Measurements from ENCODE around the gene TCAP. TPM values are rescaled to one million over a fixed set of nuclear protein-coding genes. Genes with fewer than 3 reads are reported as not detected.

The TCAP gene
- total RNA-seq, 1 experiment from 2014 or later, result 1.6 TPM

- no peak for DNase-seq (ENCODE audit: low read depth, low spot score)
- Histone ChIP-seq H3K4me3 (ENCODE audit: low read depth in 2 of 2, low read length in 2 of 2) (no peak overlapping the region), H3K9me3 (ENCODE audit: control insufficient read depth, insufficient read depth, low read depth, low read length) (no peaks in the 10 kb centered on the region), H3K4me1 (ENCODE audit: control insufficient read depth, insufficient read depth, low read length) (no peaks in the 10 kb centered on the region), H3K36me3 (ENCODE audit: control insufficient read depth, insufficient read depth, low read length) (no peaks in the 10 kb centered on the region), H3K27me3 (ENCODE audit: control insufficient read depth, insufficient read depth, low read length) (no peaks in the 10 kb centered on the region), H3K27ac (ENCODE audit: low read length) (no peak overlapping the region)
- TF ChIP-seq CTCF (IDR thresholded peaks at IDR 0.05) (no peak), SIN3A (IDR thresholded peaks at IDR 0.05; ENCODE audit: borderline replicate concordance, insufficient read depth, low read depth, low read length) (no peak), REST (IDR thresholded peaks at IDR 0.05; ENCODE audit: insufficient read depth in 1 of 2, low read depth in 2 of 2, low read length in 1 of 2) (no peak), TCF7L2 (IDR thresholded peaks at IDR 0.05; ENCODE audit: low read depth, low read length) (no peak), POLR2AphosphoS5 (IDR thresholded peaks at IDR 0.05; ENCODE audit: low read depth, low read length) (no peak)
- BruUV-seq (replicated peaks), result no TSS peak
- ATAC-seq, result no peak
- intact Hi-C loops (cut with micrococcal nuclease; ENCODE audit: unreplicated experiment) (no loop called here), in situ Hi-C loops (cut with HindIII; ENCODE audit: low pct_unique_long_range_greater_than_20kb, low sequenced_read_pairs) (no loop called here)
- ChIA-PET POLR2A (interaction anchor here (0.7 kb wide), 1 partner anchor 12 kb away, joined by 4 read pairs; no protein-coding TSS in a partner anchor), CTCF (no interaction called here)
These were observed 49.1 kb downstream of the TCAP start for GRCh38 chr17:39714234-39714633.

GRCh38 chr17:39715375-39716072, 50.4 kb downstream of the TCAP start:
- no TSS peak for BruUV-seq (replicated peaks)
- H3K4me3 ChIP-seq (ENCODE audit: low read depth in 2 of 2, low read length in 2 of 2), result no peak overlapping the region
- H3K4me1 ChIP-seq (ENCODE audit: control insufficient read depth, insufficient read depth, low read length), result no peaks in the 10 kb centered on the region
- H3K9me3 ChIP-seq (ENCODE audit: control insufficient read depth, insufficient read depth, low read depth, low read length), result no peaks in the 10 kb centered on the region
- POLR2A ChIA-PET, result interaction anchor here (0.6 kb wide), 1 partner anchor 41 kb away, joined by 3 read pairs; no protein-coding TSS in a partner anchor
- ATAC-seq (no peak), DNase-seq (ENCODE audit: low read depth, low spot score) (no peak)
- TF ChIP-seq REST (IDR thresholded peaks at IDR 0.05; ENCODE audit: insufficient read depth in 1 of 2, low read depth in 2 of 2, low read length in 1 of 2) (no peak), SIN3A (IDR thresholded peaks at IDR 0.05; ENCODE audit: borderline replicate concordance, insufficient read depth, low read depth, low read length) (no peak), POLR2AphosphoS5 (IDR thresholded peaks at IDR 0.05; ENCODE audit: low read depth, low read length) (no peak), TCF7L2 (IDR thresholded peaks at IDR 0.05; ENCODE audit: low read depth, low read length) (no peak), CTCF (IDR thresholded peaks at IDR 0.05) (no peak)
- no peaks in the 10 kb centered on the region for H3K27me3 ChIP-seq (ENCODE audit: control insufficient read depth, insufficient read depth, low read length)
- no peak overlapping the region for H3K27ac ChIP-seq (ENCODE audit: low read length)
- CTCF ChIA-PET, result interaction anchor here (0.5 kb wide), 1 partner anchor 93 kb away, joined by 10 read pairs; no protein-coding TSS in a partner anchor
- intact Hi-C loops (cut with micrococcal nuclease; ENCODE audit: unreplicated experiment), result no loop called here
- H3K36me3 ChIP-seq (ENCODE audit: control insufficient read depth, insufficient read depth, low read length), result no peaks in the 10 kb centered on the region
- in situ Hi-C loops (cut with HindIII; ENCODE audit: low pct_unique_long_range_greater_than_20kb, low sequenced_read_pairs), result no loop called here
